Esophagus muscularis mucosa (tissue), 4 donors: ENCODE data around the gene DLG5. TPM values are rescaled to one million over a fixed set of nuclear protein-coding genes. Genes with fewer than 3 reads are reported as not detected.
A peak's percentile ranks its signal among the peaks of the same experiment; 100 is the strongest.

ENCODE experiments used
- DNase-seq: peaks from one replicate; pipeline ENCODE4 v3.0.0-alpha.2; 2017; ENCODE audit errors: extremely low spot score
- H3K27ac ChIP-seq, 4 donors: fragments of 200-600 bp; sonication (generic); replicated peaks in 1 of 4; 1 replicate in 3 of 4; 2 replicates in 1 of 4; pipeline ENCODE4 v1.5.1; 2016 to 2019; ENCODE audit warnings: mild to moderate bottlenecking in 1 of 4
- H3K27me3 ChIP-seq, 4 donors: fragments of 200-600 bp; sonication (generic); one replicate each; pipeline versions ENCODE4 v1.5.1 to v1.6.0; 2016 to 2019
- H3K36me3 ChIP-seq, 4 donors: fragments of 200-600 bp; sonication (generic); one replicate each; pipeline ENCODE4 v1.5.1; 2016 to 2019
- H3K4me1 ChIP-seq, 4 donors: fragments of 200-600 bp; sonication (generic); one replicate each; pipeline ENCODE4 v1.5.1; 2016 to 2019
- H3K4me3 ChIP-seq, 4 donors: fragments of 200-600 bp; sonication (generic); 1 replicate in 2 of 4; 2 replicates in 2 of 4; pipeline ENCODE4 v1.5.1; 2016 to 2019; ENCODE audit warnings: mild to moderate bottlenecking in 4 of 4, moderate library complexity in 1 of 4
- H3K9me3 ChIP-seq, 4 donors: fragments of 200-600 bp; sonication (generic); 1 replicate in 3 of 4; 2 replicates in 1 of 4; pipeline ENCODE4 v1.5.1; 2016 to 2019
- CTCF ChIP-seq, 3 experiments: fragments of 200-600 bp in 2 of 3; fragments of 450-650 bp in 1 of 3; sonication (generic) in 2 of 3; IDR thresholded peaks; one replicate each; pipeline ENCODE4 v1.5.1; 2017 to 2019; ENCODE audit warnings: antibody characterized with exemption in 3 of 3, mild to moderate bottlenecking in 2 of 3, moderate library complexity in 1 of 3
- EP300 ChIP-seq: sonication (generic); formaldehyde crosslinking; IDR thresholded peaks from one replicate; pipeline ENCODE4 v1.6.1; 2017; ENCODE audit warnings: antibody characterized with exemption
- POLR2A ChIP-seq: fragments of 450-650 bp; IDR thresholded peaks from one replicate; pipeline ENCODE4 v1.6.1; 2017; ENCODE audit warnings: antibody characterized with exemption, moderate library complexity, mild to moderate bottlenecking, low read depth
- POLR2AphosphoS5 ChIP-seq, 2 donors: sonication (generic); formaldehyde crosslinking; IDR thresholded peaks; one replicate each; pipeline ENCODE4 v1.6.1; 2017; ENCODE audit warnings: antibody characterized with exemption in 2 of 2
- WGBS: methylation state at CpG from one replicate; pipeline ENCODE4 v1.1.5; 2018; 5-methylcytosine and 5-hydroxymethylcytosine counted together
- intact Hi-C: fragments of 100-400 bp; cut with DNase I; formaldehyde crosslinking; loops from one replicate; pipeline ENCODE4 v1.15.1; 2023
- total RNA-seq, 4 donors: library from RNA; depleted of rRNA; stranded (reverse); fragments of >200 nt; gene quantifications; one replicate each; pipeline versions ENCODE4 v1.1.0 to v1.2.1, GENCODE V29; 2016

DLG5 gene
- total RNA-seq, 4 donors from 2014 or later: 55.7 to 120 (median 76.6) TPM

- Histone ChIP-seq H3K4me1 (peaks cover 35 to 87% (median 82%) of the 10 kb centered on the region in 4 donors), H3K36me3 (peaks cover 0 to 3% (median 0%) of the 10 kb centered on the region in 4 donors), H3K9me3 (no peaks in the 10 kb centered on the region), H3K27ac (peak overlapping the region in 3 of 4 donors; percentile 36 to 52 (median 42)), H3K4me3 (no peak overlapping the region), H3K27me3 (no peaks in the 10 kb centered on the region)
- TF ChIP-seq POLR2A: no peak
- no peak for TF ChIP-seq EP300
- no peak for TF ChIP-seq POLR2AphosphoS5 (IDR thresholded peaks at IDR 0.05)
- no peak for TF ChIP-seq CTCF (IDR thresholded peaks at IDR 0.05)
- WGBS: 83% methylated on average over 13 of the region's 19 CpGs
- intact Hi-C loops: loop anchor here (5.0 kb wide), 1 partner anchor 51 kb away; no protein-coding TSS in a partner anchor
- no peak for DNase-seq
Measured at GRCh38 chr10:77898323-77899079, 28.1 kb downstream of the DLG5 start.

- Histone ChIP-seq H3K4me3 (no peak overlapping the region), H3K27me3 (no peaks in the 10 kb centered on the region), H3K27ac (peak overlapping the region in 3 of 4 donors; percentile 41 to 81 (median 53)), H3K4me1 (peaks cover 38 to 98% (median 92%) of the 10 kb centered on the region in 4 donors), H3K9me3 (no peaks in the 10 kb centered on the region), H3K36me3 (no peaks in the 10 kb centered on the region)
- no peak for DNase-seq
- intact Hi-C loops: loop anchor here (5.0 kb wide), 1 partner anchor 49 kb away; no protein-coding TSS in a partner anchor
- TF ChIP-seq POLR2AphosphoS5 (IDR thresholded peaks at IDR 0.05) (no peak), CTCF (IDR thresholded peaks at IDR 0.05) (no peak), EP300 (no peak), POLR2A (no peak)
- WGBS: 55% methylated on average over 3 of the region's 3 CpGs
Measured at GRCh38 chr10:77896058-77896457, 30.5 kb downstream of the DLG5 start.

GRCh38 chr10:77894058-77894457 lies 32.5 kb downstream of the DLG5 start:
- DNase-seq: no peak
- whole genome bisulfite sequencing: 93% methylated on average over 3 of the region's 3 CpGs
- no peak overlapping the region for H3K4me3 ChIP-seq
- no peaks in the 10 kb centered on the region for H3K36me3 ChIP-seq
- no peaks in the 10 kb centered on the region for H3K9me3 ChIP-seq
- no peak for TF ChIP-seq EP300
- no peak for TF ChIP-seq CTCF (IDR thresholded peaks at IDR 0.05)
- TF ChIP-seq POLR2AphosphoS5 (IDR thresholded peaks at IDR 0.05): no peak
- no peak for TF ChIP-seq POLR2A
- intact Hi-C loops: no loop called here
- peak overlapping the region in 3 of 4 donors; percentile 9 to 81 (median 63) for H3K27ac ChIP-seq
- H3K4me1 ChIP-seq: peaks cover 34 to 93% (median 89%) of the 10 kb centered on the region in 4 donors
- no peaks in the 10 kb centered on the region for H3K27me3 ChIP-seq

- Histone ChIP-seq H3K9me3 (no peaks in the 10 kb centered on the region), H3K4me1 (peaks cover 34 to 93% (median 89%) of the 10 kb centered on the region in 4 donors), H3K36me3 (no peaks in the 10 kb centered on the region), H3K4me3 (no peak overlapping the region), H3K27ac (peak overlapping the region; percentile 9 to 81 (median 63)), H3K27me3 (no peaks in the 10 kb centered on the region)
- no peak for TF ChIP-seq POLR2AphosphoS5 (IDR thresholded peaks at IDR 0.05)
- TF ChIP-seq CTCF (IDR thresholded peaks at IDR 0.05): no peak
- no peak for TF ChIP-seq POLR2A
- no peak for TF ChIP-seq EP300
- DNase-seq: no peak
- intact Hi-C loops: no loop called here
- WGBS: 90% methylated on average over 8 of the region's 8 CpGs
Measured at GRCh38 chr10:77893386-77893785, 33.2 kb downstream of the DLG5 start.
